ENCODE measurements around the gene RICTOR. TPM values are rescaled to one million over a fixed set of nuclear protein-coding genes. Genes with fewer than 3 reads are reported as not detected.
"Not testable (repeated sequence)": the region's sequence is repeated elsewhere in the genome, so short reads cannot be mapped to it uniquely, and the experiment has no call there.

RICTOR gene
- total RNA-seq, 1 donor from 2014 or later = 46.4 TPM

- no peak overlapping the region for H3K4me3 Mint-ChIP-seq
- peaks cover 25% of the 10 kb centered on the region for H3K4me1 Mint-ChIP-seq
- no peaks in the 10 kb centered on the region for H3K27me3 Mint-ChIP-seq (ENCODE audit: low read depth)
- TF ChIP-seq CTCF (IDR thresholded peaks at IDR 0.05; ENCODE audit: unreplicated experiment) = no peak
- DNase-seq (ENCODE audit: low spot score in 2 of 2, unreplicated experiment in 2 of 2) = no peak
- H3K36me3 Mint-ChIP-seq = peaks cover 37% of the 10 kb centered on the region
- peaks cover 11% of the 10 kb centered on the region for H3K9me3 Mint-ChIP-seq
- peak overlapping the region; percentile 83 for H3K27ac Mint-ChIP-seq
Observed at GRCh38 chr5:39015743-39016586, 58.2 kb downstream of the RICTOR start.

GRCh38 chr5:39014561-39014960 lies 59.6 kb downstream of the RICTOR start:
- Mint-ChIP-seq H3K4me1 (peaks cover 19% of the 10 kb centered on the region), H3K4me3 (no peak overlapping the region), H3K36me3 (peaks cover 43% of the 10 kb centered on the region), H3K27ac (peak overlapping the region; percentile 56), H3K27me3 (ENCODE audit: low read depth) (no peaks in the 10 kb centered on the region), H3K9me3 (peaks cover 20% of the 10 kb centered on the region)
- no peak for TF ChIP-seq CTCF (IDR thresholded peaks at IDR 0.05; ENCODE audit: unreplicated experiment)
- DNase-seq (ENCODE audit: low spot score in 2 of 2, unreplicated experiment in 2 of 2) = no peak

GRCh38 chr5:39013938-39014337 lies 60.3 kb downstream of the RICTOR start:
- Mint-ChIP-seq H3K27me3 (ENCODE audit: low read depth) (no peaks in the 10 kb centered on the region), H3K27ac (no peak overlapping the region), H3K9me3 (peaks cover 20% of the 10 kb centered on the region), H3K36me3 (peaks cover 38% of the 10 kb centered on the region), H3K4me3 (no peak overlapping the region), H3K4me1 (peaks cover 13% of the 10 kb centered on the region)
- DNase-seq (ENCODE audit: low spot score in 2 of 2, unreplicated experiment in 2 of 2) = no peak
- TF ChIP-seq CTCF (IDR thresholded peaks at IDR 0.05; ENCODE audit: unreplicated experiment) = no peak

- Mint-ChIP-seq H3K9me3 (peaks cover 20% of the 10 kb centered on the region), H3K36me3 (peaks cover 34% of the 10 kb centered on the region)
- not testable (repeated sequence) for H3K27me3 Mint-ChIP-seq (ENCODE audit: low read depth); H3K4me3 Mint-ChIP-seq; H3K27ac Mint-ChIP-seq; DNase-seq (ENCODE audit: low spot score in 2 of 2, unreplicated experiment in 2 of 2); H3K4me1 Mint-ChIP-seq
Observed at GRCh38 chr5:39010958-39011357, 63.2 kb downstream of the RICTOR start.

- DNase-seq (ENCODE audit: low spot score in 2 of 2, unreplicated experiment in 2 of 2) = no peak
- peaks cover 24% of the 10 kb centered on the region for H3K9me3 Mint-ChIP-seq
- H3K27ac Mint-ChIP-seq = no peak overlapping the region
- no peaks in the 10 kb centered on the region for H3K27me3 Mint-ChIP-seq (ENCODE audit: low read depth)
- H3K36me3 Mint-ChIP-seq = peaks cover 40% of the 10 kb centered on the region
- TF ChIP-seq CTCF (IDR thresholded peaks at IDR 0.05; ENCODE audit: unreplicated experiment) = no peak
- H3K4me3 Mint-ChIP-seq = no peak overlapping the region
- no peaks in the 10 kb centered on the region for H3K4me1 Mint-ChIP-seq
Observed at GRCh38 chr5:39009981-39010380, 64.2 kb downstream of the RICTOR start.

- DNase-seq (ENCODE audit: low spot score in 2 of 2, unreplicated experiment in 2 of 2) = no peak
- no peak for TF ChIP-seq CTCF (IDR thresholded peaks at IDR 0.05; ENCODE audit: unreplicated experiment)
- Mint-ChIP-seq H3K27me3 (ENCODE audit: low read depth) (no peaks in the 10 kb centered on the region), H3K27ac (peak overlapping the region; percentile 30), H3K4me3 (no peak overlapping the region), H3K36me3 (peaks cover 41% of the 10 kb centered on the region), H3K9me3 (peaks cover 24% of the 10 kb centered on the region), H3K4me1 (no peaks in the 10 kb centered on the region)
Observed at GRCh38 chr5:39009280-39009679, 64.9 kb downstream of the RICTOR start.
